Smooth muscle cell (in vitro differentiated cells): Measurements from ENCODE around the gene NPIPA8. TPM values are rescaled to one million over a fixed set of nuclear protein-coding genes. Genes with fewer than 3 reads are reported as not detected.
"Not testable (repeated sequence)": the region's sequence is repeated elsewhere in the genome, so short reads cannot be mapped to it uniquely, and the experiment has no call there.

Experiments
- DNase-seq: peaks from one replicate; lab custom pipeline; 2025; ENCODE audit not compliant: unreplicated experiment; lab: John Stamatoyannopoulos, UW
- H2AFZ ChIP-seq: fragments of 200-600 bp; sonication (generic); 2 replicates; pipeline ENCODE4 v1.6.0; 2016; ENCODE audit warnings: antibody characterized with exemption, low read depth, mild to moderate bottlenecking
- H3F3A ChIP-seq: fragments of 200-600 bp; sonication (generic); 2 replicates; pipeline ENCODE4 v1.6.0; 2017; ENCODE audit warnings: antibody characterized with exemption, low read depth
- H3K27ac ChIP-seq: fragments of 200-600 bp; sonication (generic); 2 replicates; pipeline ENCODE4 v1.5.1; 2016; ENCODE audit warnings: low read depth, mild to moderate bottlenecking
- H3K27me3 ChIP-seq: fragments of 200-600 bp; sonication (generic); 2 replicates; pipeline ENCODE4 v1.6.1; 2016; ENCODE audit warnings: low read depth, mild to moderate bottlenecking
- H3K36me3 ChIP-seq: fragments of 200-600 bp; sonication (generic); 2 replicates; pipeline ENCODE4 v1.5.1; 2016; ENCODE audit warnings: low read depth
- H3K4me1 ChIP-seq: fragments of 200-600 bp; sonication (generic); 2 replicates; pipeline ENCODE4 v1.5.1; 2016; ENCODE audit warnings: low read depth
- H3K4me2 ChIP-seq: fragments of 200-600 bp; sonication (generic); 2 replicates; pipeline ENCODE4 v1.6.0; 2016; ENCODE audit warnings: mild to moderate bottlenecking
- H3K4me3 ChIP-seq: fragments of 200-600 bp; sonication (generic); 2 replicates; pipeline ENCODE4 v1.5.1; 2016; ENCODE audit warnings: mild to moderate bottlenecking
- H3K79me2 ChIP-seq: fragments of 200-600 bp; sonication (generic); 2 replicates; pipeline ENCODE4 v1.6.0; 2016; ENCODE audit warnings: low read depth, mild to moderate bottlenecking
- H3K9ac ChIP-seq: fragments of 200-600 bp; sonication (generic); 2 replicates; pipeline ENCODE4 v1.6.0; 2016; ENCODE audit warnings: low read depth
- H3K9me3 ChIP-seq: fragments of 200-600 bp; sonication (generic); replicated peaks from 2 replicates; pipeline ENCODE4 v1.5.1; 2016; ENCODE audit warnings: low read depth
- H4K20me1 ChIP-seq: fragments of 200-600 bp; sonication (generic); 2 replicates; pipeline ENCODE4 v1.6.0; 2016; ENCODE audit warnings: low read depth
- WGBS: methylation state at CpG from one replicate; pipeline ENCODE4 v1.1.7; 2016; ENCODE audit warnings: low lambda C conversion rate; 5-methylcytosine and 5-hydroxymethylcytosine counted together
- polyA plus RNA-seq: library from polyadenylated mRNA; unstranded; fragments of >200 nt; fragmentation: Nextera tagmentation; extraction: Ambion mirVana; gene quantifications from 2 replicates; pipeline ENCODE4 v1.2.1, GENCODE V29; 2016
- total RNA-seq: library from RNA; depleted of rRNA; stranded (reverse); fragments of >200 nt; gene quantifications from 2 replicates; pipeline ENCODE4 v1.2.3, GENCODE V29; 2014

The NPIPA8 gene
- total and polyA plus RNA-seq, 2 experiments from 2014 or later, result not detected

- not testable (repeated sequence) for H3F3A ChIP-seq, H3K4me3 ChIP-seq, H3K4me2 ChIP-seq, H3K9me3 ChIP-seq, H3K4me1 ChIP-seq, DNase-seq, H3K27ac ChIP-seq, H2AFZ ChIP-seq, H3K9ac ChIP-seq, H4K20me1 ChIP-seq, H3K36me3 ChIP-seq, H3K79me2 ChIP-seq, H3K27me3 ChIP-seq
- WGBS, result 100% methylated on average over 1 of the region's 28 CpGs
These were observed 5.0 kb upstream of the NPIPA8 start for GRCh38 chr16:18341417-18341960.

GRCh38 chr16:18339210-18339609 is 2.7 kb upstream of the NPIPA8 start:
- 90% methylated on average over 4 of the region's 24 CpGs for WGBS
- not testable (repeated sequence) for H3K27me3 ChIP-seq, H3F3A ChIP-seq, H3K79me2 ChIP-seq, DNase-seq, H3K9me3 ChIP-seq, H3K4me2 ChIP-seq, H2AFZ ChIP-seq, H3K9ac ChIP-seq, H3K36me3 ChIP-seq, H3K27ac ChIP-seq, H4K20me1 ChIP-seq, H3K4me1 ChIP-seq, H3K4me3 ChIP-seq

GRCh38 chr16:18311811-18312210 is 24.7 kb downstream of the NPIPA8 start:
- H3K27me3 ChIP-seq, H3K36me3 ChIP-seq, H3K4me3 ChIP-seq, H3K9ac ChIP-seq, H4K20me1 ChIP-seq, DNase-seq, H3F3A ChIP-seq, H3K79me2 ChIP-seq, H3K9me3 ChIP-seq, H3K27ac ChIP-seq, H3K4me2 ChIP-seq, H3K4me1 ChIP-seq, H2AFZ ChIP-seq: not testable (repeated sequence)
- WGBS, result no CpG with 5 or more reads among the region's 6 CpGs

- WGBS, result no CpG with 5 or more reads among the region's 2 CpGs
- not testable (repeated sequence) for H3K4me3 ChIP-seq, H3K4me2 ChIP-seq, H3K9ac ChIP-seq, H3K27me3 ChIP-seq, H4K20me1 ChIP-seq, H3F3A ChIP-seq, H2AFZ ChIP-seq, H3K4me1 ChIP-seq, DNase-seq, H3K9me3 ChIP-seq, H3K36me3 ChIP-seq, H3K79me2 ChIP-seq, H3K27ac ChIP-seq
These were observed 27.4 kb downstream of the NPIPA8 start for GRCh38 chr16:18309159-18309558.

GRCh38 chr16:18307241-18307640 is 29.3 kb downstream of the NPIPA8 start:
- 96% methylated on average over 2 of the region's 3 CpGs for WGBS

GRCh38 chr16:18306066-18306465 is 30.5 kb downstream of the NPIPA8 start:
- not testable (repeated sequence) for DNase-seq, H3K36me3 ChIP-seq, H2AFZ ChIP-seq, H3K27me3 ChIP-seq, H3K27ac ChIP-seq, H3K9ac ChIP-seq, H3F3A ChIP-seq, H3K9me3 ChIP-seq, H3K4me1 ChIP-seq, H3K4me3 ChIP-seq, H4K20me1 ChIP-seq, H3K4me2 ChIP-seq, H3K79me2 ChIP-seq
- WGBS, result 78% methylated on average over 4 of the region's 5 CpGs

More at GRCh38 chr16:18307241-18307640, 29.3 kb downstream of the NPIPA8 start:
- not testable (repeated sequence) for H3K79me2 ChIP-seq, H3F3A ChIP-seq, H3K4me1 ChIP-seq, H3K9ac ChIP-seq, H3K4me3 ChIP-seq, H3K9me3 ChIP-seq, H3K4me2 ChIP-seq, H4K20me1 ChIP-seq, DNase-seq, H3K27me3 ChIP-seq, H2AFZ ChIP-seq, H3K36me3 ChIP-seq, H3K27ac ChIP-seq

GRCh38 chr16:18303059-18303706 is 33.4 kb downstream of the NPIPA8 start:
- not testable (repeated sequence) for H3K4me3 ChIP-seq, H3K4me2 ChIP-seq, H3K9me3 ChIP-seq, H3K79me2 ChIP-seq, DNase-seq, H3K36me3 ChIP-seq, H3K27me3 ChIP-seq, H3K4me1 ChIP-seq, H2AFZ ChIP-seq, H3F3A ChIP-seq, H3K9ac ChIP-seq, H3K27ac ChIP-seq, H4K20me1 ChIP-seq
- WGBS, result 84% methylated on average over 4 of the region's 15 CpGs

- H3K4me2 ChIP-seq, H4K20me1 ChIP-seq, H3K9me3 ChIP-seq, H3K79me2 ChIP-seq, H3F3A ChIP-seq, DNase-seq, H3K36me3 ChIP-seq, H3K4me1 ChIP-seq, H3K27ac ChIP-seq, H3K9ac ChIP-seq, H3K4me3 ChIP-seq, H2AFZ ChIP-seq, H3K27me3 ChIP-seq: not testable (repeated sequence)
- no CpG with 5 or more reads among the region's 1 CpG for WGBS
These were observed 38.8 kb downstream of the NPIPA8 start for GRCh38 chr16:18297714-18298113.

GRCh38 chr16:18296931-18297330 is 39.6 kb downstream of the NPIPA8 start:
- not testable (repeated sequence) for H4K20me1 ChIP-seq

More at GRCh38 chr16:18296931-18297330, 39.6 kb downstream of the NPIPA8 start:
- not testable (repeated sequence) for DNase-seq, H3K4me2 ChIP-seq, H3K9ac ChIP-seq, H3K27me3 ChIP-seq, H3K27ac ChIP-seq, H3K79me2 ChIP-seq, H3K36me3 ChIP-seq, H3F3A ChIP-seq, H2AFZ ChIP-seq, H3K4me1 ChIP-seq, H3K9me3 ChIP-seq, H3K4me3 ChIP-seq
- WGBS, result no CpG with 5 or more reads among the region's 7 CpGs
